HG02623 (cell line): ENCODE measurements around the gene RCBTB1.
"Not testable (repeated sequence)": the region's sequence is repeated elsewhere in the genome, so short reads cannot be mapped to it uniquely, and the experiment has no call there.

Experiments used
- ATAC-seq: cut with Tn5 transposase; IDR thresholded peaks from one replicate; pipeline ENCODE4 v1.9.1; 2021; ENCODE audit warnings: moderate library complexity; ENCODE audit not compliant: unreplicated experiment

RCBTB1 gene

GRCh38 chr13:49606747-49607648 is 21.6 kb upstream of the RCBTB1 start:
- ATAC-seq: peak; percentile 92

DNA sequence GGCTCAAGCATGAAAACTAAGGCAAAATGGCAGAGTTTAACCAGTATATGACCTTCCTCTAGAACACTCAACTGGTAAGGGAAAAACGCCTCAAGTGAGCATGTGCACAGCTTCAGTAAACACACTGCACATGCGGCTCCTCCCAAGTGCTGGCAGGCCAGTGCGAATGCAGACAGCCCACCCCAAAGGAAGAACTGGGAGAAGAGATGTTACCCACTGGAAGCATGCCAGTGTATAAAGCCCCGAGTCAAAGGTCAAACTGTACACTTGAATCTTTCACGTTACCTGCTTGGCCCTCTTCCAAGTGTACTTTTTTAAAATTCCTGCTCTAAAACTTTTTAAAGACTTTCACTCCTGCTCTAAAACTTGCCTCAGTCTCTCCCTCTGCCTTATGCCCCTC is 19.2 kb upstream of the RCBTB1 start:
- no peak for ATAC-seq

- not testable (repeated sequence) for ATAC-seq
Measured at GRCh38 chr13:49602615-49603014, 17.3 kb upstream of the RCBTB1 start.

DNA sequence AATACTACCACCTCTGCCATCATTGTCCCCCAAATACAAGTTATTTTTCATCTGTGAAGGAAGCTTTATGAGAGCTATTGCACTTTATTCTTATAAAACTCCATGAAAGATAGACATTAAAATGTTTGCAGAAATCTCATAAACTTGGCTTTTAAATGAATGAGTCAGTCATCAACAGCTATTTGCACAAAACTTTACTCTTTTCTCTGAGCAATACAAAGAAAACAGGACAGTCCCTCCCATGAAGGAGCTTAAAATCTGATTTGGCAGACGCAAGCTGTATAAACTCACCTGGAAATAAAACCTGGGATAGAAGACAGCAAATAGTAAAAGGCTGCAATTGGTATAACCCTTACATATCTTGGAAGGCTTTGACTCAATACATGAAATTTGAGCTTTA is 16.6 kb upstream of the RCBTB1 start:
- ATAC-seq: no peak

GRCh38 chr13:49597043-49597641 is 11.8 kb upstream of the RCBTB1 start:
- ATAC-seq: no peak

DNA sequence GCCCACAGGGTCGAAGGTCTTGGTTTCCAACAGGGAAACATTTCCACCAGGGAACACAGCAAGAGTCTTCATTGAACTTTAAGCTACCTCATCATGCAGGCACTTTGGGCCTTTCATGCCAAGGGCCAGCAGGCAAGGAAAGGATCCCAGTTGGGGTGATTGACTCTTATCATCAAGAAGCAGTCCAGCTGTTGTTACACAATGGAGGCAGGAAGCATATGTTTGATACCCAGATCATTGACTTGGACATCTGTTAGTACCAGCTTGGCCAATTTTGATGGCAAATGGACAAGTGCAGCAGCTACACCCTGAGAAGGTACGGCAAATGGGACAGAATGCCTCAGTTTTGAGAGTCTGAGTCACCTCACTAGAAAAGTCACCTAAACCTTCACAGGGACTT is 10.9 kb upstream of the RCBTB1 start:
- ATAC-seq: no peak

GRCh38 chr13:49594576-49594975 is 9.2 kb upstream of the RCBTB1 start:
- no peak for ATAC-seq

- ATAC-seq: not testable (repeated sequence)
Measured at GRCh38 chr13:49593876-49594275, 8.5 kb upstream of the RCBTB1 start.

DNA sequence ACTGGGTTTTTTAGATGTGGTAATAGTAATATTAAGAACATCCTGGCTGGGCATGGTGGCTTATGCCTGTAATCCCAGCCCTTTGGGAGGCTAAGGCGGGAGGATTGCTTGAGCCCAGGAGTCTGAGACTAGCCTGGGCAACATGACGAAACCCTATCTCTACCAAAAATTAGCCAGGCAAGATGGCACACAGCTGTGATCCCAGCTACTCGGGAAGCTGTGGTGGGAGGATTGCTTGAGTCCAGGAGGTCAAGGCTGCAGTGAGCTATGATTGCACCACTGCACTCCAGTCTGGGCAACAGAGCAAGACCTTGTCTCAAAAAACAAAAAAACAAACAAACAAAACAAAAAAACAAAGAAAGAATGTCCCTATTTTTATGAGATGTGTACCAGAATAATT is 5.4 kb upstream of the RCBTB1 start:
- ATAC-seq: not testable (repeated sequence)

DNA sequence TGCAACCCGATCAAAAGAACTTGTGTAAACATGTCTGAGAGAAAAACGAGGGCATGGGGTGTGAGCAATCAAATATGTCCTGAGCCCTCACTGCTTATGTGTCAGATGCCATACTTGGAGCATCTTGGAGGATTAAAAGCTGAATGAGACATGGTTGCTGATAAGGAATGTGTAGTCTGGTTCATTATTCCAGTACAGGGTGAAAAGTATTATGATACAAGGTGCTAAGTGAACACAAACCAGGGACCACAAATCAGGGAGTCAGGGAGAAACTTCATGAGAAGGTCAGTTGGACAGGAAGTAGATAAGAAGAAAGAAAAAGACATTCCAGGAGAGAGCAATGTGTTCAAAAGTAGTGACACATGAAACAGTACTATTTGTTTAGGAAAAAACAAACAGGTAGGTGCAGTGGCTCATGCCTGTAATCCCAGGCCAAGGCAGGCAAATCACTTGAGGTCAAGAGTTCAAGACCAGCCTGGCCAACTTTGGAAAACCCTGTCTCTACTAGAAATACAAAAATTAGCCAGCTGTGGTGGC is 2.0 kb upstream of the RCBTB1 start:
- no peak for ATAC-seq

DNA sequence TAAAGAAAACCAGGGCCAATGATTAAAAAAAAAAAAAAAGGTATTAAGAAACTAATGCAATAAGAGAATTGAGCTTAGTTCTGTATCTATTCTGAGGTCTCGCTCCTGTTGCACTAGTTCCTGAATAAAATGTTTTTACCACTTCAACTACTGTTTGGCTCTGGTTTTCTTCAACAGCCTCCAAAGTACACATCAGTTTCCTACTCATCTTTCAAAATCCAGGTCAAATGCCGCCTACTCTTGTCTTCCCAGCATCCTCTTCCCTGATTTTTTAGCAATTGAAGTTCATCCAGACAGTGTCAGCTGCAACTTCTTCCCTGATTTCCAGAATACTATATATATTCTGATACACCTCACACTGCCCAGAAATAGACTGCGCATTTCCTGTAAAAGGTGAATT is 1.4 kb upstream of the RCBTB1 start:
- no peak for ATAC-seq

DNA sequence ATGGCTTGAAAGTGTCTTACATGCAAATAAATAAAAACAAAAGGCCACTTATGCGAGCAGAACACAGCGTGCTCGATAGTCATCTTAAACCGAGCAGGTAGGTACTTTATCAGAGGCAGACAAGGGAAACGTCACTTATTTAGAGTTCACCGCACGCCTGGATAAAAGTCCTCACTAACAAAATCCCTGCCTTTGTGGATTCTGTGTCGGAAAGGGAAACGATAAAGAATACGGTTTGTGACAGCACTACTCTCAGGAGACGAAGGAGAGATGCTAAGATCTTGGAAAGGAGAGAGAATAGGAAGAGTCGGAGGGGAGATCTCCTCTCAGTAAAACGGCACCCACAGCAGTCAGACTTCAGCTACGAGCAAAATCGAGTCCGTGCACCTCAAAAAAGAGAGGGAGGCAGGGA is 581 bp downstream of the RCBTB1 start:
- peak; percentile 5 for ATAC-seq

DNA sequence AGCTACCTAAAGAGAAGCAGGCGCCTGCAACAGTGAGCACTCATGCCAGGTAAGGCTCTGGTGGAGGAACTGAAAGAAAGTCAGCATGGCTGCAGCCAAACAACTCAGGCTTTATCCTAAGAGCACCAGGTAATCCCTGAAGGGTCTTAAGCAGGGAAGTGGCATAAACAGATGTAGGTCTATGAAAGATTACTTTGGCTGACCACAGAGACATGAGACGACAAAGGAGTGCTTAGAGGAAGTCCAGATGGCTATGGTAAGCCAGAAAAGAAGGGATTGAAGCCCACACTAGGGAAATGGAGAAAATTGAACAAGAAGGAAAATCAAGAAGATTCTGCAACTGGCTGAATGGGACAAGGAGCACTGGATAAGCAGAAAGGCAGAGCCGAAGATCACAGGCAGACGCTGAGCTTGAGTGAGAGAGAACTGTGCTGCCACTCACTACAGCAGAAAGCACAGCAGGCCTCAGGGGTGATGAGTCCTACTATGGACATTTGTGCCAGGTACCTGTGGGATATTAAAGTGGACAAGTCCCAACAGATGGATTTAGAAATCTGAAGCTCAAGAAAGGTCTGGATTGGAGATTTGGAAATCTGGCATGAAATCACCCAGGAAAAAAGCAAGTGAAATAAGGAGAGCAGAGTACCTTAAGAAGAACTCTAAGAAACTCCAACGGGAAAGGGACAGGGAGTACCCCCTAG is 4.2 kb downstream of the RCBTB1 start:
- ATAC-seq: no peak

- ATAC-seq: no peak
Measured at GRCh38 chr13:49579501-49579900, 5.9 kb downstream of the RCBTB1 start.

- peak; percentile 41 for ATAC-seq
Measured at GRCh38 chr13:49571299-49572240, 13.8 kb downstream of the RCBTB1 start.

DNA sequence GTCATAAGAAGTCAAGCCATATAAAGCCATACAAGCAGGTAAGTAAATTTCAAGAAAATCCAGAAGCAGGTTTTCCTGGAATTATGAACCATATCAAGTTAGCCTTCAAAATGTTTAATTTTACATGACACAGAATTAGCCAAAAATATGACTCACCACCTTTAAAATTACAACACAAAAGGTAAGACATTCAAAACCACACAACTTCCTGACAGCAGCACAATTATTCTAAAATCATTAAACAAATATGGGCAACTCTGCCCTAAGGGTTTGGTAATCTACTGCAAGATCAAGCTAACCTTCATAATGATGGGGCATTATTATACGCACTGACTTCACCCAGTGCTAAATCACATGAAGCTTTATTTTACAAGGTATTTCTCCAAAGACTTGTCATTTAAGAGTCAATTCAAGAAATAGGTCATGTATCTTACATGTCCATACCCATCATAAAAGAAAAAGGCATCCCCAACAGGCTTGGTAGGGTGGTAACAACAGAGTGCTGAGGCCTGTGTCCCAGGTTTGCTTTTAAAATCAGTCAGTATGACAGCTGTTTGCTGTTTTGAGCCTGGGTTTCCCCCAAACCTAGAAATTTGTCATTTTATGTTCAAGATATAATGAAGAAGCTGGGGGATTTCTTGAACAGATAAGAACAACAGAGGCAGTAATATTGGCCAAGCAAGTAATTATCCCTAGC is 15.2 kb downstream of the RCBTB1 start:
- ATAC-seq: no peak

DNA sequence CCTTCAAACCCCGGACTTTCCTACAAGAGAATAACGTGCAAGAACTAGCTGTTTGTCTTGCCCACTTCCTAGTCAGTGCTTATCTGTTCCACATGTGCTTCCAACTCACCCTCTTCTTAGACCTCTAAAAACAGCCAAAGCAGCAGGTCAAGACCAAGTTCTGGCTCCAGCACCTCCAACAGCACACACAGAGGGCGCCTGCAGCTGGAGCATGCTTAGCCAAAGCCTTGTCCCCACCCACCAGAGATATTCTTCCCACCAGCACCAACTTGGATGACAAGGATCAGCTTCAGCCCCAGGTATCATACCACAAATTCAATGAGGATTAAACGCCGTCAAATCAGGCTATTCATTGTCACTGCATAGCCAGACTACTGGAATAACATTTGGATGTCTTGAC is 17.9 kb downstream of the RCBTB1 start:
- no peak for ATAC-seq

DNA sequence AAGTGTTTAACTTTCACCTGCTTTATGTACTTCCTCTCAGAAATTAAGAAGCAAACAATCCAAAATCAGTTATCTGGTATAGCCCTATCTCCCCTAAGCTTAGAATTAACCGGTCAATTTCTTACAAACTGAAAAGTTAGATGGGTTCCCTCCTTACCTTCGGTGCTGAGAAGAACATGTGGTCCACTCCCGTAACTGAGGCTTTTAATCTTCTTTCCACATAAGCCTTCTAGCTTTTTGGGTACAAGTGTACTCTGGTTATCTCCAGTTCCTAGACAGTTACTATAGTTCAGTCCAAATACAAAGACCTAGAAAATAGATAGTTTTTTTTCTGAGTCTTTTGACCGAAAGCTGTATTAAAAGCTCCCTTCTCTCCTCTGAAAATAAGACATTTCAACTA is 18.9 kb downstream of the RCBTB1 start:
- no peak for ATAC-seq

DNA sequence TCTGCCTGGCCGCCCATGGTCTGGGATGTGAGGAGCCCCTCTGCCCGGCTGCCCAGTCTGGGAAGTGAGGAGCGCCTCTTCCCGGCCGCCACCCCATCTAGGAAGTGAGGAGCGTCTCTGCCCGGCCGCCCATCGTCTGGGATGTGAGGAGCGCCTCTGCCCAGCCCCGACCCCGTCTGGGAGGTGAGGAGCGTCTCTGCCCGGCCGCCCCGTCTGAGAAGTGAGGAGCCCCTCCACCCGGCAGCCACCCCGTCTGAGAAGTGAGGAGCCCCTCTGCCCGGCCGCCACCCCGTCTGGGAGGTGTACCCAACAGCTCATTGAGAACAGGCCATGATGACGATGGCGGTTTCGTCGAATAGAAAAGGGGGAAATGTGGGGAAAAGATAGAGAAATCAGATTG is 19.9 kb downstream of the RCBTB1 start:
- ATAC-seq: not testable (repeated sequence)

DNA sequence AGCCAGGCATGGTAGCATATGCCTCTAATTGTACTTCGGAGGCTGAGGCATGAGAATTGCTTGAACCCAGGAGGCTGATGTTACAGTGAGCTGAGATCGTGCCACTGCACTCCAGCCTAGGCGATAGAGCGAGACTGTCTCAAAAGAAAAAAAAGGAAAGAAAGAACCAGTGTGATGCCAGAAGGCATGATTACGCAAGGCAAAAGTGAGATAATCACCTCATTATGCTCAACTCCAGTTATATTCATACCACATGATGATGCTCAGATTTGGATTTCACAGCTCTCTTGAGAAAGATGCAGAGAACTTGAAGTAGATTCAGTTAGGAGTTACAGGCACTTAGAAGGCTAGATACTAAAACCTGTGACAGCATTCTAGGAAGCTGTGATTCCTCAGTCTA is 21.8 kb downstream of the RCBTB1 start:
- no peak for ATAC-seq
